HG02973 (cell line): ENCODE measurements around the gene LHX3.
"Not testable (repeated sequence)": the region's sequence is repeated elsewhere in the genome, so short reads cannot be mapped to it uniquely, and the experiment has no call there.

Experiments used
- ATAC-seq: cut with Tn5 transposase; IDR thresholded peaks from one replicate; pipeline ENCODE4 v1.9.1; 2021; ENCODE audit warnings: moderate library complexity; ENCODE audit not compliant: unreplicated experiment

Gene LHX3

GRCh38 chr9:136242248-136242647, 37.3 kb upstream of the LHX3 start:
- ATAC-seq, result no peak

GRCh38 chr9:136241542-136241941, 36.6 kb upstream of the LHX3 start:
- ATAC-seq, result no peak

GRCh38 chr9:136240941-136241340, 36.0 kb upstream of the LHX3 start:
- no peak for ATAC-seq

GRCh38 chr9:136239983-136240330, 35.0 kb upstream of the LHX3 start:
- ATAC-seq, result no peak

- no peak for ATAC-seq
Observed at GRCh38 chr9:136239135-136239982, 34.4 kb upstream of the LHX3 start.

- ATAC-seq, result no peak
Observed at GRCh38 chr9:136238342-136238732, 33.4 kb upstream of the LHX3 start.

GRCh38 chr9:136237486-136238341, 32.8 kb upstream of the LHX3 start:
- ATAC-seq, result no peak

GRCh38 chr9:136236471-136237410, 31.8 kb upstream of the LHX3 start:
- not testable (repeated sequence) for ATAC-seq

- ATAC-seq, result no peak
Observed at GRCh38 chr9:136235709-136236455, 31.0 kb upstream of the LHX3 start.

GRCh38 chr9:136235171-136235570, 30.2 kb upstream of the LHX3 start:
- no peak for ATAC-seq

GRCh38 chr9:136234597-136234996, 29.7 kb upstream of the LHX3 start:
- no peak for ATAC-seq

- ATAC-seq, result no peak
Observed at GRCh38 chr9:136233868-136234267, 28.9 kb upstream of the LHX3 start.

- no peak for ATAC-seq
Observed at GRCh38 chr9:136233411-136233810, 28.5 kb upstream of the LHX3 start.

- ATAC-seq, result no peak
Observed at GRCh38 chr9:136232969-136233368, 28.0 kb upstream of the LHX3 start.

- ATAC-seq, result no peak
Observed at GRCh38 chr9:136231478-136232297, 26.8 kb upstream of the LHX3 start.

- ATAC-seq, result no peak
Observed at GRCh38 chr9:136230773-136231172, 25.8 kb upstream of the LHX3 start.

- no peak for ATAC-seq
Observed at GRCh38 chr9:136230365-136230764, 25.4 kb upstream of the LHX3 start.

GRCh38 chr9:136229096-136230065, 24.5 kb upstream of the LHX3 start:
- ATAC-seq, result no peak
